Endothelial cell of umbilical vein (primary cell): ENCODE measurements around the gene FANCC. TPM values are rescaled to one million over a fixed set of nuclear protein-coding genes. Genes with fewer than 3 reads are reported as not detected.

Experiments
- BruUV-seq: library from RNA; stranded (reverse); fragments of 400-500 nt; replicated peaks from 2 replicates; lab custom pipeline; 2021; lab: Mats Ljungman, UMichigan
- CTCF ChIA-PET: fragments of 300-600, 350-600 bp; sonication (Branson Sonifier 250); formaldehyde crosslinking; loops from one replicate; lab custom pipeline; 2021; ENCODE audit warnings: antibody characterized with exemption, inconsistent platforms; lab: Charles Lee
- POLR2A ChIA-PET: fragments of 300-600, 350-600 bp; sonication (Branson Sonifier 250); formaldehyde crosslinking; loops from one replicate; lab custom pipeline; 2021; ENCODE audit warnings: antibody characterized with exemption, inconsistent platforms; lab: Charles Lee
- DNase-seq: peaks from one replicate; pipeline ENCODE4 v3.0.0-alpha.2; 2011; ENCODE audit warnings: low read depth, low spot score
- FAIRE-seq: peaks from 2 replicates; lab custom pipeline; 2011; peaks lifted over from hg19 to GRCh38; lab: Jason Lieb, UNC
- H2AFZ ChIP-seq: 2 replicates; pipeline ENCODE4 v1.6.0; 2012; ENCODE audit warnings: low read depth, low read length, control low read depth, inconsistent platforms
- H3K27ac ChIP-seq: 2 replicates; pipeline ENCODE4 v1.5.1; 2011; ENCODE audit warnings: low read depth, mild to moderate bottlenecking, control low read depth, low read length, moderate library complexity; ENCODE audit not compliant: insufficient read depth
- H3K27me3 ChIP-seq, 2 experiments: 2 replicates each; pipeline versions ENCODE4 v1.6.0 to v1.6.1; 2011; ENCODE audit warnings: low read length in 2 of 2, mixed read lengths in 1 of 2; ENCODE audit not compliant: control insufficient read depth in 2 of 2, insufficient read depth in 2 of 2
- H3K36me3 ChIP-seq, 2 experiments: 2 replicates in 1 of 2; 3 replicates in 1 of 2; pipeline ENCODE4 v1.5.1; 2011; ENCODE audit warnings: low read length in 2 of 2, mild to moderate bottlenecking in 1 of 2, moderate library complexity in 1 of 2; ENCODE audit not compliant: control insufficient read depth in 2 of 2, insufficient read depth in 2 of 2; ENCODE audit errors: extremely low read depth in 1 of 2
- H3K4me1 ChIP-seq: 3 replicates; pipeline ENCODE4 v1.5.1; 2011; ENCODE audit warnings: mild to moderate bottlenecking, low read length; ENCODE audit not compliant: control insufficient read depth, insufficient read depth; ENCODE audit errors: extremely low read depth
- H3K4me2 ChIP-seq: 2 replicates; pipeline ENCODE4 v1.6.1; 2011; ENCODE audit warnings: low read length, control low read depth, mixed read lengths; ENCODE audit not compliant: insufficient read depth
- H3K4me3 ChIP-seq, 3 experiments: fragments of 200-600 bp in 1 of 3; sonication (generic), shearing (Covaris generic) in 1 of 3; replicated peaks in 1 of 3; 2 replicates each; pipeline ENCODE4 v1.5.1; 2011 to 2016; ENCODE audit warnings: control low read depth in 3 of 3, low read length in 3 of 3, mild to moderate bottlenecking in 2 of 3, inconsistent platforms in 1 of 3, low read depth in 1 of 3, moderate library complexity in 1 of 3; ENCODE audit not compliant: insufficient read depth in 1 of 3
- H3K79me2 ChIP-seq: 2 replicates; pipeline ENCODE4 v1.6.0; 2012; ENCODE audit warnings: low read length, inconsistent platforms; ENCODE audit not compliant: control insufficient read depth, insufficient read depth
- H3K9ac ChIP-seq: replicated peaks from 2 replicates; pipeline ENCODE3; 2011; ENCODE audit warnings: low read length, control low read depth; ENCODE audit not compliant: insufficient read depth; ENCODE audit errors: extremely low read depth
- H3K9me1 ChIP-seq: replicated peaks from 3 replicates; pipeline ENCODE4 v1.6.0; 2011; ENCODE audit warnings: mild to moderate bottlenecking, low read length; ENCODE audit not compliant: control insufficient read depth, insufficient read depth; ENCODE audit errors: extremely low read depth
- H3K9me3 ChIP-seq: replicated peaks from 2 replicates; pipeline ENCODE4 v1.5.1; 2012; ENCODE audit warnings: low read length, inconsistent platforms; ENCODE audit not compliant: control insufficient read depth, insufficient read depth
- H4K20me1 ChIP-seq: replicated peaks from 2 replicates; pipeline ENCODE3; 2011; ENCODE audit warnings: mild to moderate bottlenecking, low read length; ENCODE audit not compliant: control insufficient read depth, insufficient read depth; ENCODE audit errors: extremely low read depth
- EZH2 ChIP-seq: IDR thresholded peaks from 2 replicates; pipeline ENCODE4 v1.6.1; 2012; ENCODE audit warnings: borderline replicate concordance, low read depth, mild to moderate bottlenecking, moderate library complexity, low read length, inconsistent platforms; ENCODE audit not compliant: severe bottlenecking
- FOS ChIP-seq: IDR thresholded peaks from 2 replicates; pipeline ENCODE4 v1.6.1; 2011; ENCODE audit warnings: mild to moderate bottlenecking, low read length, moderate library complexity, borderline replicate concordance; ENCODE audit not compliant: insufficient read depth
- GATA2 ChIP-seq: IDR thresholded peaks from 2 replicates; pipeline ENCODE4 v1.7.0; 2011; ENCODE audit warnings: low read depth, mild to moderate bottlenecking, moderate library complexity, mixed read lengths, low read length; ENCODE audit not compliant: insufficient read length, insufficient read depth
- JUN ChIP-seq: IDR thresholded peaks from 2 replicates; pipeline ENCODE4 v1.6.1; 2011; ENCODE audit warnings: borderline replicate concordance, low read depth; ENCODE audit not compliant: insufficient read length, insufficient read depth
- MYC ChIP-seq: IDR thresholded peaks from one replicate; pipeline ENCODE4 v1.6.1; 2011; ENCODE audit warnings: mild to moderate bottlenecking, low read depth, low read length
- POLR2A ChIP-seq: IDR thresholded peaks from 2 replicates; pipeline ENCODE4 v1.6.1; 2012; ENCODE audit warnings: low read depth, mild to moderate bottlenecking, control low read depth, low read length
- POLR2AphosphoS5 ChIP-seq: IDR thresholded peaks from 2 replicates; pipeline ENCODE4 v1.6.1; 2012; ENCODE audit warnings: low read depth, mild to moderate bottlenecking, control low read depth, low read length, moderate library complexity; ENCODE audit not compliant: insufficient read depth
- dilution Hi-C: fragments of 300-500 bp; cut with MboI; formaldehyde crosslinking; loops from one replicate; pipeline ENCODE4 v1.15.0; 2019; ENCODE audit warnings: low sequenced_read_pairs; ENCODE audit not compliant: extremely low pct_ligation_motif_present
- intact Hi-C: fragments of 100-400 bp; cut with micrococcal nuclease; formaldehyde crosslinking; loops from one replicate; pipeline ENCODE4 v1.10.0; 2022
- polyA plus RNA-seq, 4 experiments: library from polyadenylated mRNA; depleted of rRNA in 3 of 4; stranded (reverse) in 3 of 4; unstranded in 1 of 4; fragments of >200 nt; gene quantifications; 2 replicates each; pipeline versions ENCODE4 v1.2.1 to v1.2.3, GENCODE V29; 2011 to 2012; ENCODE audit warnings: missing spikeins in 1 of 4
- total RNA-seq: library from RNA; stranded (reverse); gene quantifications from 2 replicates; pipeline ENCODE4 v1.2.3, GENCODE V29; 2021
- TF ChIP-seq, protein P1 (sequence below): IDR thresholded peaks from 2 replicates; pipeline ENCODE4 v1.6.1; 2011; ENCODE audit not compliant: insufficient read depth, insufficient read length
- TF ChIP-seq, protein P2 (sequence below), 2 donors: IDR thresholded peaks; 1 replicate in 1 of 2; 2 replicates in 1 of 2; pipeline ENCODE4 v1.5.1; 2011; ENCODE audit warnings: low read length in 2 of 2, mild to moderate bottlenecking in 2 of 2, moderate library complexity in 2 of 2, control low read depth in 1 of 2, inconsistent platforms in 1 of 2, low read depth in 1 of 2; ENCODE audit not compliant: insufficient read depth in 1 of 2; ENCODE audit errors: extremely low read depth in 1 of 2

FANCC gene
- total and polyA plus RNA-seq, 2 donors (not counting 3 experiments of a cell fraction or from before 2014, with no cell fraction given), result 5.7 to 13.1 TPM

DNA sequence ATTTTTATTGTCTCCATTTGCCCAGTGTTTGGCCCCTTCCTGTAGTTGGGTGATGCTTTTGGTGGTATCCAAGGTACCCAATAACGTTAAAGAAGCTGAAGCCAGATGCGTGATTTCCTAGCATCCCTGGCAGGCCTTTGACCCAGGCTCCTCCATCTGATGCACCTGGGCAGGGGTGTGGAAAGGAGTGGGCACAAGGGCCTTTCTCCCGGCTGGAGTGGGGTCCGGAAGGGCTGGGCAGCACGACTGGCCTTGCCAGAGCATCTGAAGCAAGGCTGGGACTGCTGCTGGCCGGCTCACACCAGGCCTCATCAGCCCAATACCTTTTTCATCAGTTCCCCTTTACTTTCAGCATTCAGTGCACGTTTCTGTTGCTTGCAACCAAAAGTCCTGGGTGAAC is 220.2 kb downstream of the FANCC start:
- no peak overlapping the region for H3K4me3 ChIP-seq
- no peaks in the 10 kb centered on the region for H4K20me1 ChIP-seq
- TF ChIP-seq POLR2A (no peak), GATA2 (no peak), MYC (no peak), POLR2AphosphoS5 (no peak), JUN (no peak), FOS (no peak), EZH2 (no peak)
- TF ChIP-seq, protein P1, sequence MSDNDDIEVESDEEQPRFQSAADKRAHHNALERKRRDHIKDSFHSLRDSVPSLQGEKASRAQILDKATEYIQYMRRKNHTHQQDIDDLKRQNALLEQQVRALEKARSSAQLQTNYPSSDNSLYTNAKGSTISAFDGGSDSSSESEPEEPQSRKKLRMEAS, result no peak
- TF ChIP-seq, protein P2, sequence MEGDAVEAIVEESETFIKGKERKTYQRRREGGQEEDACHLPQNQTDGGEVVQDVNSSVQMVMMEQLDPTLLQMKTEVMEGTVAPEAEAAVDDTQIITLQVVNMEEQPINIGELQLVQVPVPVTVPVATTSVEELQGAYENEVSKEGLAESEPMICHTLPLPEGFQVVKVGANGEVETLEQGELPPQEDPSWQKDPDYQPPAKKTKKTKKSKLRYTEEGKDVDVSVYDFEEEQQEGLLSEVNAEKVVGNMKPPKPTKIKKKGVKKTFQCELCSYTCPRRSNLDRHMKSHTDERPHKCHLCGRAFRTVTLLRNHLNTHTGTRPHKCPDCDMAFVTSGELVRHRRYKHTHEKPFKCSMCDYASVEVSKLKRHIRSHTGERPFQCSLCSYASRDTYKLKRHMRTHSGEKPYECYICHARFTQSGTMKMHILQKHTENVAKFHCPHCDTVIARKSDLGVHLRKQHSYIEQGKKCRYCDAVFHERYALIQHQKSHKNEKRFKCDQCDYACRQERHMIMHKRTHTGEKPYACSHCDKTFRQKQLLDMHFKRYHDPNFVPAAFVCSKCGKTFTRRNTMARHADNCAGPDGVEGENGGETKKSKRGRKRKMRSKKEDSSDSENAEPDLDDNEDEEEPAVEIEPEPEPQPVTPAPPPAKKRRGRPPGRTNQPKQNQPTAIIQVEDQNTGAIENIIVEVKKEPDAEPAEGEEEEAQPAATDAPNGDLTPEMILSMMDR (IDR thresholded peaks at IDR 0.05; ENCODE audit: extremely low read depth in 1 of 2, insufficient read depth in 1 of 2, low read depth in 1 of 2, low read length in 2 of 2), result no peak
- H3K9me3 ChIP-seq, result no peaks in the 10 kb centered on the region
- intact Hi-C loops (no loop called here), dilution Hi-C loops (no loop called here)
- no peak overlapping the region for H3K9ac ChIP-seq
- no peaks in the 10 kb centered on the region for H3K9me1 ChIP-seq
- H3K4me1 ChIP-seq, result peaks cover 6% of the 10 kb centered on the region
- no peak overlapping the region for H3K27ac ChIP-seq
- no peaks in the 10 kb centered on the region for H3K27me3 ChIP-seq
- H3K4me2 ChIP-seq, result no peak overlapping the region
- DNase-seq, result no peak
- no TSS peak for BruUV-seq
- ChIA-PET CTCF (interaction anchor here (1.5 kb wide), 1 partner anchor 30 kb away, joined by 3 read pairs; no protein-coding TSS in a partner anchor), POLR2A (no interaction called here)
- FAIRE-seq, result no peak
- H3K36me3 ChIP-seq, result peaks cover 2 to 3% of the 10 kb centered on the region in 2 experiments
- no peak overlapping the region for H2AFZ ChIP-seq
- no peaks in the 10 kb centered on the region for H3K79me2 ChIP-seq
